ENCODE measurements around the gene SYT14. TPM values are rescaled to one million over a fixed set of nuclear protein-coding genes. Genes with fewer than 3 reads are reported as not detected.
"Not testable (repeated sequence)": the region's sequence is repeated elsewhere in the genome, so short reads cannot be mapped to it uniquely, and the experiment has no call there.

The SYT14 gene
- total and polyA plus RNA-seq, 5 donors from 2014 or later = not detected

- H3K4me1 Mint-ChIP-seq = peaks cover 0 to 14% (median 5%) of the 10 kb centered on the region in 4 donors
- not testable (repeated sequence) for H3K27me3 Mint-ChIP-seq; H3K27ac ChIP-seq (ENCODE audit: insufficient read depth, low read length, poor library complexity, severe bottlenecking); H3K4me3 Mint-ChIP-seq; ATAC-seq (ENCODE audit: low read depth in 2 of 2); H3K4me1 ChIP-seq (ENCODE audit: control insufficient read depth, insufficient read depth, low read length, poor library complexity, severe bottlenecking); DNase-seq; H3K4me3 ChIP-seq (ENCODE audit: low read depth, low read length); H3K27ac Mint-ChIP-seq; H3K9me3 Mint-ChIP-seq; H3K36me3 Mint-ChIP-seq; H3K36me3 ChIP-seq (ENCODE audit: control insufficient read depth, insufficient read depth, low read length); H3K9me3 ChIP-seq (ENCODE audit: control insufficient read depth in 2 of 2, low read length in 2 of 2); H3K27me3 ChIP-seq (ENCODE audit: control insufficient read depth, insufficient read depth, low read length)
Measured at GRCh38 chr1:209898271-209898670, 39.7 kb upstream of the SYT14 start.

GRCh38 chr1:209898851-209899250, 39.2 kb upstream of the SYT14 start:
- not testable (repeated sequence) for H3K4me3 Mint-ChIP-seq; H3K4me1 ChIP-seq (ENCODE audit: control insufficient read depth, insufficient read depth, low read length, poor library complexity, severe bottlenecking); H3K27ac ChIP-seq (ENCODE audit: insufficient read depth, low read length, poor library complexity, severe bottlenecking); H3K27me3 ChIP-seq (ENCODE audit: control insufficient read depth, insufficient read depth, low read length); DNase-seq; H3K36me3 ChIP-seq (ENCODE audit: control insufficient read depth, insufficient read depth, low read length); H3K36me3 Mint-ChIP-seq; ATAC-seq (ENCODE audit: low read depth in 2 of 2); H3K27ac Mint-ChIP-seq; H3K9me3 Mint-ChIP-seq; H3K27me3 Mint-ChIP-seq; H3K4me3 ChIP-seq (ENCODE audit: low read depth, low read length); H3K9me3 ChIP-seq (ENCODE audit: control insufficient read depth in 2 of 2, low read length in 2 of 2)
- peaks cover 0 to 11% (median 5%) of the 10 kb centered on the region in 4 donors for H3K4me1 Mint-ChIP-seq

DNA sequence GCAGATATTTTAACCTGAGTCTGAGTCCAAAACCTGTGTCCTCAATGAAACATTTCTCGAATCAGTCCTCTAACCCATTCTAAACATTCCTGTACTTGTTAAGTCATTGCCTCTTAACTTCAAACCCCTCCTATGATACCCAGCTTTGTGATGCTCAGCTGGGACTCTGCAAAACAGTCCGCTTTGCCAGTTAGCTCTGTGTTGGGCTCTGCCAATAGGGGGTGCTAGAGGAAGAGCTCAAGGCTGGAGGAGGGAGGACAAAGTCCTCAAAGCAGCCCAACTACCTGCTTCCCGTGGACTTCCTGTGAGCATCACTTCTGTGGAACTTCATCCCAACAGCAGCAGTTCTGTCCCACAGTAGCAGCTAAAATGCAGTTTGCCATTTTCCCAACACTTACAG, 38.1 kb upstream of the SYT14 start:
- H3K4me1 Mint-ChIP-seq = peaks cover 0 to 11% (median 5%) of the 10 kb centered on the region in 4 donors
- ATAC-seq (ENCODE audit: low read depth in 2 of 2) = no peak
- H3K27ac Mint-ChIP-seq = no peak overlapping the region
- H3K9me3 Mint-ChIP-seq = peaks cover 0 to 3% (median 0%) of the 10 kb centered on the region in 7 donors
- Histone ChIP-seq H3K9me3 (ENCODE audit: control insufficient read depth in 2 of 2, low read length in 2 of 2) (no peaks in the 10 kb centered on the region), H3K4me1 (ENCODE audit: control insufficient read depth, insufficient read depth, low read length, poor library complexity, severe bottlenecking) (no peaks in the 10 kb centered on the region), H3K27ac (ENCODE audit: insufficient read depth, low read length, poor library complexity, severe bottlenecking) (no peak overlapping the region), H3K4me3 (ENCODE audit: low read depth, low read length) (no peak overlapping the region), H3K27me3 (ENCODE audit: control insufficient read depth, insufficient read depth, low read length) (peaks cover 2% of the 10 kb centered on the region), H3K36me3 (ENCODE audit: control insufficient read depth, insufficient read depth, low read length) (no peaks in the 10 kb centered on the region)
- H3K27me3 Mint-ChIP-seq = peaks cover 8% of the 10 kb centered on the region
- DNase-seq = peak in 1 of 3 donors; percentile 29
- H3K4me3 Mint-ChIP-seq = no peak overlapping the region
- H3K36me3 Mint-ChIP-seq = no peaks in the 10 kb centered on the region

DNA sequence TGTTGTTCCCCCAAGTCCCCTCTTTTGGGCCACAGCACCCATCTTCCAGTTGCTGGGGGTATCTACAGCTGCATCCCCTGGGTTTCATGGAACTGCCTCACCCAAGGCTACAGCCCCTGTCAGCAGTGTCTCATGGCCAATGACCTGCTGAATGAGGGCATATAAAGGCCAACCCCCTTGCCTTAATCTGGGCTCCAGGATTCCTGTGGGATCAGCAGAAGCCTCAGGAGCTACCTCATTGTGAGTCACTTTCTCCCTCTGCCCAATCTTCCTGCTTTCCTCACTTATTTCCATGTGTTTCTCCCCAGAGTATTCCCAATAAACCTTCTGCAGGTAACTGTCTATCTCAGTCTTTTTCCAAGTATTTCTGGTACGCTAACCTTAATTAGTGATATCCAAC, 37.3 kb upstream of the SYT14 start:
- Mint-ChIP-seq H3K4me1 (peaks cover 0 to 6% (median 2%) of the 10 kb centered on the region in 4 donors), H3K9me3 (peaks cover 0 to 2% (median 0%) of the 10 kb centered on the region in 7 donors), H3K27ac (no peak overlapping the region), H3K4me3 (no peak overlapping the region), H3K36me3 (no peaks in the 10 kb centered on the region), H3K27me3 (peaks cover 5% of the 10 kb centered on the region)
- DNase-seq (no peak), ATAC-seq (ENCODE audit: low read depth in 2 of 2) (no peak)
- Histone ChIP-seq H3K9me3 (ENCODE audit: control insufficient read depth in 2 of 2, low read length in 2 of 2) (no peaks in the 10 kb centered on the region), H3K27me3 (ENCODE audit: control insufficient read depth, insufficient read depth, low read length) (peaks cover 2% of the 10 kb centered on the region), H3K27ac (ENCODE audit: insufficient read depth, low read length, poor library complexity, severe bottlenecking) (no peak overlapping the region), H3K36me3 (ENCODE audit: control insufficient read depth, insufficient read depth, low read length) (no peaks in the 10 kb centered on the region), H3K4me3 (ENCODE audit: low read depth, low read length) (no peak overlapping the region), H3K4me1 (ENCODE audit: control insufficient read depth, insufficient read depth, low read length, poor library complexity, severe bottlenecking) (no peaks in the 10 kb centered on the region)

- Histone ChIP-seq H3K27ac (ENCODE audit: insufficient read depth, low read length, poor library complexity, severe bottlenecking) (no peak overlapping the region), H3K27me3 (ENCODE audit: control insufficient read depth, insufficient read depth, low read length) (peaks cover 2% of the 10 kb centered on the region), H3K4me1 (ENCODE audit: control insufficient read depth, insufficient read depth, low read length, poor library complexity, severe bottlenecking) (no peaks in the 10 kb centered on the region), H3K4me3 (ENCODE audit: low read depth, low read length) (no peak overlapping the region), H3K9me3 (ENCODE audit: control insufficient read depth in 2 of 2, low read length in 2 of 2) (no peaks in the 10 kb centered on the region), H3K36me3 (ENCODE audit: control insufficient read depth, insufficient read depth, low read length) (no peaks in the 10 kb centered on the region)
- DNase-seq (no peak), ATAC-seq (ENCODE audit: low read depth in 2 of 2) (no peak)
- Mint-ChIP-seq H3K27me3 (peaks cover 4% of the 10 kb centered on the region), H3K4me1 (peaks cover 0 to 2% (median under 1%) of the 10 kb centered on the region in 4 donors), H3K36me3 (no peaks in the 10 kb centered on the region), H3K27ac (no peak overlapping the region), H3K4me3 (no peak overlapping the region), H3K9me3 (peaks cover 0 to 1% (median 0%) of the 10 kb centered on the region in 7 donors)
Measured at GRCh38 chr1:209901211-209901610, 36.8 kb upstream of the SYT14 start.

DNA sequence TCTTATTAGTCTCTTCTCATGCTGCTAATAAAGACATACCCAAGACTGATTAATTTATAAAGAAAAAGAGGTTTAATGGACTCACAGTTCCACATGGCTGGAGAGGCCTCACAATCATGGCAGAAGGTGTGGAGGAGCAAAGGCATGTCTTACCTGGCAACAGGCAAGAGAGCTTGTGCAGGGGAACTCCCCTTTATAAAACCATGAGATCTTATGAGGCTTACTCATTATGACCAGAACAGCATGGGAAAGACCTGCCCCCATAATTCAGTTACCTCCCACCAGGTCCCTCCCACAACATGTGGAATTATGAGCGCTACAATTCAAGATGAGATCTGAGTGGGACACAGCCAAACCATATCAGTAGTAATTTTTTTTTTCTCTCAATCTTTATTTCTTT, 33.2 kb upstream of the SYT14 start:
- not testable (repeated sequence) for H3K4me1 Mint-ChIP-seq; H3K36me3 ChIP-seq (ENCODE audit: control insufficient read depth, insufficient read depth, low read length)

DNA sequence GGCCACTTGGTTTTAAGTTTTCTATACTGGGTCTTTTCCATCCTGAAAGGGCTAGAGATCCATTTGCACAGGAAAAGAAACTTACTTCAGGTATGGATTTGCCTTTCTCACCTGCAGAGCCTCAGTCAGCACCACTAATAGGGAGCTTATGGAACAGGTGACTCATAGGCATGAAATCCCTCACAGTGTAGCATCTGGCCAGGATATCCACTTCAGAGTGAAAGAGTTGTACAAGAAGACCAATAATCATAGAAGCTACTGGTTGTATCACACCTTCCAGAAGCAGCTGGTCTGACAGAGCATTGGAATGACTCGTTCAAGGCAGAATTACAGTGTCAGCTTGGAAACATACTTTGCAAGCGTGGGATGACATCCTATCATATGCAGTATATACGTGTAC, 26.3 kb upstream of the SYT14 start:
- Histone ChIP-seq H3K4me1 (ENCODE audit: control insufficient read depth, insufficient read depth, low read length, poor library complexity, severe bottlenecking) (no peaks in the 10 kb centered on the region), H3K27ac (ENCODE audit: insufficient read depth, low read length, poor library complexity, severe bottlenecking) (no peak overlapping the region), H3K9me3 (ENCODE audit: control insufficient read depth in 2 of 2, low read length in 2 of 2) (no peaks in the 10 kb centered on the region), H3K4me3 (ENCODE audit: low read depth, low read length) (no peak overlapping the region), H3K27me3 (ENCODE audit: control insufficient read depth, insufficient read depth, low read length) (no peaks in the 10 kb centered on the region), H3K36me3 (ENCODE audit: control insufficient read depth, insufficient read depth, low read length) (no peaks in the 10 kb centered on the region)
- H3K36me3 Mint-ChIP-seq = no peaks in the 10 kb centered on the region
- no peak overlapping the region for H3K4me3 Mint-ChIP-seq
- peaks cover 4% of the 10 kb centered on the region for H3K27me3 Mint-ChIP-seq
- no peak overlapping the region for H3K27ac Mint-ChIP-seq
- H3K4me1 Mint-ChIP-seq = no peaks in the 10 kb centered on the region
- H3K9me3 Mint-ChIP-seq = peaks cover 0 to 5% (median 0%) of the 10 kb centered on the region in 7 donors
- no peak for ATAC-seq (ENCODE audit: low read depth in 2 of 2)
- no peak for DNase-seq

More for the DNA sequence above, 33.2 kb upstream of the SYT14 start:
- H3K27ac ChIP-seq (ENCODE audit: insufficient read depth, low read length, poor library complexity, severe bottlenecking); DNase-seq; H3K9me3 Mint-ChIP-seq; H3K4me3 ChIP-seq (ENCODE audit: low read depth, low read length); H3K4me3 Mint-ChIP-seq; H3K36me3 Mint-ChIP-seq; H3K27me3 Mint-ChIP-seq; H3K4me1 ChIP-seq (ENCODE audit: control insufficient read depth, insufficient read depth, low read length, poor library complexity, severe bottlenecking); H3K9me3 ChIP-seq (ENCODE audit: control insufficient read depth in 2 of 2, low read length in 2 of 2); ATAC-seq (ENCODE audit: low read depth in 2 of 2); H3K27ac Mint-ChIP-seq; H3K27me3 ChIP-seq (ENCODE audit: control insufficient read depth, insufficient read depth, low read length): not testable (repeated sequence)

DNA sequence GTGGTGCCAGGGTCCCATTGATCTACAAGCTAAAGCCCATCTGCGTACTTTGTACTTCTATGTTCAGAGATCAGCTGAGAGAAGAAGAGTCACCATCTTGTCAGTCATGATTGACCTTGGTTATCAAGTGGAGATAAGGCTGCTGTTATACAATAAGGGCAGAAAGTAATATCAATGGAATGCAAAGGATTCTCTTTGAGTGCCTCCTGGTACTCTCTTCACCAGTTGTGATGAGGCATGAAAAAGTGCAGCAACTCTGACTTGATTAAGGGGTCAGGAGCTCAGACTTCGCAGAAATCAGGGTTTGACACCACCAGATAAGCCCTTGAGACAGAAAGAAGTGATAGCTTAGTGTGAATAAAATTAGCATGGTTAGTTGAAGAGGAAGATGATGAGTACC, 25.7 kb upstream of the SYT14 start:
- Mint-ChIP-seq H3K36me3 (no peaks in the 10 kb centered on the region), H3K4me3 (no peak overlapping the region), H3K27ac (no peak overlapping the region), H3K4me1 (no peaks in the 10 kb centered on the region), H3K27me3 (peaks cover 4% of the 10 kb centered on the region), H3K9me3 (peaks cover 0 to 5% (median 0%) of the 10 kb centered on the region in 7 donors)
- Histone ChIP-seq H3K27me3 (ENCODE audit: control insufficient read depth, insufficient read depth, low read length) (no peaks in the 10 kb centered on the region), H3K4me3 (ENCODE audit: low read depth, low read length) (no peak overlapping the region), H3K4me1 (ENCODE audit: control insufficient read depth, insufficient read depth, low read length, poor library complexity, severe bottlenecking) (no peaks in the 10 kb centered on the region), H3K27ac (ENCODE audit: insufficient read depth, low read length, poor library complexity, severe bottlenecking) (no peak overlapping the region), H3K9me3 (ENCODE audit: control insufficient read depth in 2 of 2, low read length in 2 of 2) (no peaks in the 10 kb centered on the region), H3K36me3 (ENCODE audit: control insufficient read depth, insufficient read depth, low read length) (no peaks in the 10 kb centered on the region)
- DNase-seq (no peak), ATAC-seq (ENCODE audit: low read depth in 2 of 2) (no peak)
